HepG2 (cell line): Measurements from ENCODE around the gene ELP5.

Experiments
- DR1 ChIP-seq: sonication (generic); formaldehyde crosslinking; IDR thresholded peaks from 2 replicates; pipeline ENCODE4 v1.8.0; 2021; ENCODE audit warnings: mild to moderate bottlenecking, missing genetic modification reagents, inconsistent platforms
- FOXM1 ChIP-seq: sonication (generic); formaldehyde crosslinking; IDR thresholded peaks from 2 replicates; pipeline ENCODE4 v1.5.0; 2020; ENCODE audit warnings: missing genetic modification reagents
- POLR2A ChIP-seq, 2 experiments: IDR thresholded peaks; 2 replicates each; pipeline ENCODE4 v1.6.1; 2011; ENCODE audit warnings: low read depth in 2 of 2, low read length in 2 of 2, mild to moderate bottlenecking in 1 of 2, moderate library complexity in 1 of 2; ENCODE audit not compliant: insufficient read depth in 1 of 2
- TAF1 ChIP-seq: sonication (generic); formaldehyde crosslinking; IDR thresholded peaks from 2 replicates; pipeline ENCODE4 v1.4.0; 2020; ENCODE audit warnings: missing genetic modification reagents
- ZKSCAN1 ChIP-seq: fragments of 150-350 bp; IDR thresholded peaks from 2 replicates; pipeline ENCODE4 v1.6.1; 2014; ENCODE audit warnings: low read length
- ZNF335 ChIP-seq: sonication (generic); formaldehyde crosslinking; IDR thresholded peaks from 2 replicates; pipeline ENCODE4 v1.4.0; 2020; ENCODE audit warnings: missing genetic modification reagents
- ZNF441 ChIP-seq: sonication (generic); formaldehyde crosslinking; IDR thresholded peaks from 2 replicates; pipeline ENCODE4 v1.7.0; 2021; ENCODE audit warnings: missing genetic modification reagents, borderline replicate concordance
- ZNF878 ChIP-seq: sonication (generic); formaldehyde crosslinking; IDR thresholded peaks from 2 replicates; pipeline ENCODE4 v1.8.1; 2023; ENCODE audit warnings: mild to moderate bottlenecking, missing genetic modification reagents, moderate library complexity
- ZZZ3 ChIP-seq: sonication (generic); formaldehyde crosslinking; IDR thresholded peaks from 2 replicates; pipeline ENCODE4 v1.4.0; 2020; ENCODE audit warnings: missing genetic modification reagents, mild to moderate bottlenecking, borderline replicate concordance
- TF ChIP-seq, protein P1 (sequence below): sonication (generic); formaldehyde crosslinking; conservative IDR thresholded peaks from 2 replicates; pipeline ENCODE4 v1.8.1; 2023; ENCODE audit warnings: missing genetic modification reagents
- TF ChIP-seq, protein P2 (sequence below): sonication (generic); formaldehyde crosslinking; IDR thresholded peaks from 2 replicates; pipeline ENCODE4 v1.4.0; 2020; ENCODE audit warnings: missing genetic modification reagents

DNA sequence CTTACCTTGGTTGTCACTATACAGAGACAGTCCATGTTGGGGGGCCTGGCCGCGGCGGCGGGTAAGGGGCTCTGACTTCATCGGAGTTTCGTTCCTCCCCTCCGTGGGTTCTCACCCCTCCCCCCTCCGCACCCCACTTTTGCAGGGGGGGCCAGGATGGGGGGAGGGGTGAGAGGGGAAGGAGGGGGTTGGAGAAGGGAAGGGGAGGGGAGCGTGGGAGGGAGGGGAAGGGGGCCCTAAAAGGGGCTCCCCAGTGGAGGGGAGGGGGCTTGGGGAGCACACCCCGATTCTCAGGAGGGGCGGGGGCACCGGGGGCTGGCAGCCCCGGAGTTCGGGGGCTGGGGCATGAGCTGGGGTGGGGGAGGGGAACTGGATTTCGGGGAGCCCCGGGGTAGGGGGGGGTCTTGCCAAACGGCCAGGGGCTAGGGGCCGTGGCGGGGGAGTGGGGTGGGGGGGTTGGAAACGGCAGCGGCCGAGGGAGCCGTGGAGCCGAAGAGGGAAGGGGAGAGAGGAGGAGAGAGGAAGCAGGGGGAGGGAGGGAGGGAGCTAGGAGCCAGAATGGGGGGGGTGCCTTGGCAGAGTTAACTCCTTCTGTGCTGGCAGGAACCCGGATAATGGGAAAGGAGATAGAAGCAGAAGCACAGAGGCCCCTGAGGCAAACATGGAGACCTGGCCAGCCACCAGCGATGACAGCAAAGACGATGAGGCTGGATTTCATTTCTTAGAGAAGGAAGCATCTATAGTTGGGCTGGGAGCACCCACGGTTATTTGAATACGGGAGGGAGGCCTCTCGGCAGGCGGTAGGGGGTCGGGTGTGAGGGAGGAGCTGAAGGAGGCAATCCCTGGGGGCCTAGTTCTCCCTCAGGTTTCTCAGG lies 34.7 kb upstream of the ELP5 start:
- no peak for TF ChIP-seq ZNF878 (CRISPR knock-in tag)
- TF ChIP-seq, protein P1, sequence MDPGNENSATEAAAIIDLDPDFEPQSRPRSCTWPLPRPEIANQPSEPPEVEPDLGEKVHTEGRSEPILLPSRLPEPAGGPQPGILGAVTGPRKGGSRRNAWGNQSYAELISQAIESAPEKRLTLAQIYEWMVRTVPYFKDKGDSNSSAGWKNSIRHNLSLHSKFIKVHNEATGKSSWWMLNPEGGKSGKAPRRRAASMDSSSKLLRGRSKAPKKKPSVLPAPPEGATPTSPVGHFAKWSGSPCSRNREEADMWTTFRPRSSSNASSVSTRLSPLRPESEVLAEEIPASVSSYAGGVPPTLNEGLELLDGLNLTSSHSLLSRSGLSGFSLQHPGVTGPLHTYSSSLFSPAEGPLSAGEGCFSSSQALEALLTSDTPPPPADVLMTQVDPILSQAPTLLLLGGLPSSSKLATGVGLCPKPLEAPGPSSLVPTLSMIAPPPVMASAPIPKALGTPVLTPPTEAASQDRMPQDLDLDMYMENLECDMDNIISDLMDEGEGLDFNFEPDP (CRISPR knock-in tag) = no peak
- TF ChIP-seq ZNF441 (CRISPR knock-in tag) = no peak
- no peak for TF ChIP-seq FOXM1 (CRISPR knock-in tag)
- no peak for TF ChIP-seq ZZZ3 (CRISPR knock-in tag)
- no peak for TF ChIP-seq POLR2A (IDR thresholded peaks at IDR 0.05; ENCODE audit: insufficient read depth in 1 of 2, low read depth in 2 of 2, low read length in 2 of 2)
- no peak for TF ChIP-seq TAF1 (CRISPR knock-in tag)
- no peak for TF ChIP-seq ZKSCAN1
- no peak for TF ChIP-seq ZNF335 (CRISPR knock-in tag)
- TF ChIP-seq DR1 (CRISPR knock-in tag) = no peak
- TF ChIP-seq, protein P2, sequence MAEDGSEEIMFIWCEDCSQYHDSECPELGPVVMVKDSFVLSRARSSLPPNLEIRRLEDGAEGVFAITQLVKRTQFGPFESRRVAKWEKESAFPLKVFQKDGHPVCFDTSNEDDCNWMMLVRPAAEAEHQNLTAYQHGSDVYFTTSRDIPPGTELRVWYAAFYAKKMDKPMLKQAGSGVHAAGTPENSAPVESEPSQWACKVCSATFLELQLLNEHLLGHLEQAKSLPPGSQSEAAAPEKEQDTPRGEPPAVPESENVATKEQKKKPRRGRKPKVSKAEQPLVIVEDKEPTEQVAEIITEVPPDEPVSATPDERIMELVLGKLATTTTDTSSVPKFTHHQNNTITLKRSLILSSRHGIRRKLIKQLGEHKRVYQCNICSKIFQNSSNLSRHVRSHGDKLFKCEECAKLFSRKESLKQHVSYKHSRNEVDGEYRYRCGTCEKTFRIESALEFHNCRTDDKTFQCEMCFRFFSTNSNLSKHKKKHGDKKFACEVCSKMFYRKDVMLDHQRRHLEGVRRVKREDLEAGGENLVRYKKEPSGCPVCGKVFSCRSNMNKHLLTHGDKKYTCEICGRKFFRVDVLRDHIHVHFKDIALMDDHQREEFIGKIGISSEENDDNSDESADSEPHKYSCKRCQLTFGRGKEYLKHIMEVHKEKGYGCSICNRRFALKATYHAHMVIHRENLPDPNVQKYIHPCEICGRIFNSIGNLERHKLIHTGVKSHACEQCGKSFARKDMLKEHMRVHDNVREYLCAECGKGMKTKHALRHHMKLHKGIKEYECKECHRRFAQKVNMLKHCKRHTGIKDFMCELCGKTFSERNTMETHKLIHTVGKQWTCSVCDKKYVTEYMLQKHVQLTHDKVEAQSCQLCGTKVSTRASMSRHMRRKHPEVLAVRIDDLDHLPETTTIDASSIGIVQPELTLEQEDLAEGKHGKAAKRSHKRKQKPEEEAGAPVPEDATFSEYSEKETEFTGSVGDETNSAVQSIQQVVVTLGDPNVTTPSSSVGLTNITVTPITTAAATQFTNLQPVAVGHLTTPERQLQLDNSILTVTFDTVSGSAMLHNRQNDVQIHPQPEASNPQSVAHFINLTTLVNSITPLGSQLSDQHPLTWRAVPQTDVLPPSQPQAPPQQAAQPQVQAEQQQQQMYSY (CRISPR knock-in tag) = no peak
